CD14-positive monocyte (primary cell): ENCODE results near the gene C1QTNF5. TPM values are rescaled to one million over a fixed set of nuclear protein-coding genes. Genes with fewer than 3 reads are reported as not detected.

Experiments
- DNase-seq, 3 donors: peaks; one replicate each; pipeline ENCODE4 v3.0.0-alpha.2; 2011 to 2022
- H2AFZ ChIP-seq: 2 replicates; pipeline ENCODE4 v1.6.0; 2012; ENCODE audit warnings: mild to moderate bottlenecking, low read depth, low read length, inconsistent platforms; ENCODE audit not compliant: insufficient read depth, poor library complexity, severe bottlenecking
- H3K27ac ChIP-seq, 2 donors: 1 replicate in 1 of 2; 2 replicates in 1 of 2; pipeline ENCODE4 v1.5.1; 2012 to 2013; ENCODE audit warnings: low read length in 2 of 2, control low read depth in 1 of 2, inconsistent platforms in 1 of 2, low read depth in 1 of 2, mild to moderate bottlenecking in 1 of 2
- H3K27me3 ChIP-seq, 2 donors: one replicate each; pipeline versions ENCODE4 v1.6.0 to v1.6.1; 2011 to 2013; ENCODE audit warnings: low read length in 2 of 2; ENCODE audit not compliant: control insufficient read depth in 2 of 2, insufficient read depth in 2 of 2
- H3K36me3 ChIP-seq, 2 donors: replicated peaks in 1 of 2; 1 replicate in 1 of 2; 2 replicates in 1 of 2; pipeline versions ENCODE4 v1.5.1 to v1.6.1; 2012 to 2013; ENCODE audit warnings: low read length in 2 of 2, control low read depth in 1 of 2, inconsistent platforms in 1 of 2, mild to moderate bottlenecking in 1 of 2; ENCODE audit not compliant: insufficient read depth in 2 of 2, control insufficient read depth in 1 of 2
- H3K4me1 ChIP-seq, 2 donors: 1 replicate in 1 of 2; 2 replicates in 1 of 2; pipeline versions ENCODE4 v1.5.1 to v1.6.1; 2012 to 2013; ENCODE audit warnings: low read length in 2 of 2, control low read depth in 1 of 2, inconsistent platforms in 1 of 2, mild to moderate bottlenecking in 1 of 2, moderate library complexity in 1 of 2; ENCODE audit not compliant: insufficient read depth in 2 of 2, control insufficient read depth in 1 of 2
- H3K4me2 ChIP-seq: replicated peaks from 2 replicates; pipeline ENCODE3; 2012; ENCODE audit warnings: low read length, moderate library complexity, mild to moderate bottlenecking; ENCODE audit not compliant: poor library complexity, severe bottlenecking; ENCODE audit errors: extremely low read depth
- H3K4me3 ChIP-seq, 3 experiments: fragments of 200-600 bp in 1 of 3; sonication (generic) in 1 of 3; replicated peaks in 1 of 3; 1 replicate in 2 of 3; 2 replicates in 1 of 3; pipeline ENCODE4 v1.5.1; 2011 to 2013; ENCODE audit warnings: low read length in 3 of 3, mild to moderate bottlenecking in 3 of 3, control low read depth in 2 of 3, low read depth in 2 of 3, inconsistent platforms in 1 of 3, moderate library complexity in 1 of 3
- H3K79me2 ChIP-seq: 2 replicates; pipeline ENCODE4 v1.6.0; 2012; ENCODE audit warnings: mild to moderate bottlenecking, control low read depth, inconsistent platforms, low read length, moderate library complexity; ENCODE audit not compliant: insufficient read depth
- H3K9ac ChIP-seq: 2 replicates; pipeline ENCODE4 v1.6.0; 2017; ENCODE audit warnings: low read length, mild to moderate bottlenecking; ENCODE audit not compliant: insufficient read depth, poor library complexity, severe bottlenecking
- H3K9me3 ChIP-seq, 2 donors: replicated peaks in 1 of 2; 1 replicate in 1 of 2; 2 replicates in 1 of 2; pipeline versions ENCODE4 v1.5.1 to v1.6.1; 2012 to 2013; ENCODE audit warnings: low read length in 2 of 2, control low read depth in 1 of 2; ENCODE audit not compliant: control insufficient read depth in 1 of 2, insufficient read depth in 1 of 2
- H4K20me1 ChIP-seq: 2 replicates; pipeline ENCODE4 v1.6.0; 2012; ENCODE audit warnings: mild to moderate bottlenecking, low read length, control low read depth, moderate library complexity; ENCODE audit not compliant: insufficient read depth
- H3K27ac Mint-ChIP-seq, 7 donors: one replicate each; pipeline ENCODE4 v1.8.0; 2020; ENCODE audit warnings: mild to moderate bottlenecking in 7 of 7, mixed read lengths in 7 of 7, moderate library complexity in 6 of 7, inconsistent platforms in 2 of 7
- H3K27me3 Mint-ChIP-seq, 3 donors: one replicate each; pipeline ENCODE4 v1.8.0; 2021 to 2022; ENCODE audit warnings: low read depth in 3 of 3, mild to moderate bottlenecking in 3 of 3, mixed read lengths in 3 of 3, moderate library complexity in 3 of 3, inconsistent platforms in 1 of 3
- H3K36me3 Mint-ChIP-seq, 2 donors: one replicate each; pipeline ENCODE4 v1.8.0; 2020; ENCODE audit warnings: mixed read lengths in 2 of 2, inconsistent platforms in 1 of 2, mild to moderate bottlenecking in 1 of 2
- H3K4me1 Mint-ChIP-seq: one replicate; pipeline ENCODE4 v1.8.0; 2020; ENCODE audit warnings: mild to moderate bottlenecking, mixed read lengths
- H3K4me3 Mint-ChIP-seq, 2 donors: one replicate each; pipeline ENCODE4 v1.8.0; 2020; ENCODE audit warnings: mild to moderate bottlenecking in 2 of 2, mixed read lengths in 2 of 2, moderate library complexity in 1 of 2
- H3K9me3 Mint-ChIP-seq, 7 donors: one replicate each; pipeline ENCODE4 v1.8.0; 2020 to 2022; ENCODE audit warnings: mixed read lengths in 7 of 7, mild to moderate bottlenecking in 6 of 7, moderate library complexity in 6 of 7, inconsistent platforms in 2 of 7
- WGBS: methylation state at CpG from one replicate; pipeline ENCODE4 v1.1.5; 2013; ENCODE audit warnings: missing lambda C conversion rate; ENCODE audit not compliant: insufficient coverage; 5-methylcytosine and 5-hydroxymethylcytosine counted together
- intact Hi-C, 2 donors: fragments of 100-400 bp; cut with micrococcal nuclease; formaldehyde crosslinking; loops; one replicate each; pipeline versions ENCODE4 v1.15.0 to v1.15.1; 2023
- polyA plus RNA-seq, 3 donors: library from polyadenylated mRNA; depleted of rRNA in 1 of 3; unstranded in 2 of 3; stranded (reverse) in 1 of 3; fragments of 300-500 nt in 2 of 3; fragments of >200 nt in 1 of 3; fragmentation: Illumina TruSeq in 2 of 3; gene quantifications; 1 replicate in 2 of 3; 2 replicates in 1 of 3; pipeline ENCODE4 v1.2.3, GENCODE V29; 2012 to 2021
- TF ChIP-seq, protein P1 (sequence below): fragments of 200-600 bp; IDR thresholded peaks from one replicate; pipeline ENCODE4 v1.8.0; 2022; ENCODE audit warnings: antibody characterized with exemption, mild to moderate bottlenecking

The C1QTNF5 gene
- polyA plus RNA-seq, 3 donors = not detected

GRCh38 chr11:119305556-119306372, 34.9 kb downstream of the C1QTNF5 start:
- peaks cover 73 to 89% of the 10 kb centered on the region in 2 donors for H3K36me3 Mint-ChIP-seq
- TF ChIP-seq, protein P1, sequence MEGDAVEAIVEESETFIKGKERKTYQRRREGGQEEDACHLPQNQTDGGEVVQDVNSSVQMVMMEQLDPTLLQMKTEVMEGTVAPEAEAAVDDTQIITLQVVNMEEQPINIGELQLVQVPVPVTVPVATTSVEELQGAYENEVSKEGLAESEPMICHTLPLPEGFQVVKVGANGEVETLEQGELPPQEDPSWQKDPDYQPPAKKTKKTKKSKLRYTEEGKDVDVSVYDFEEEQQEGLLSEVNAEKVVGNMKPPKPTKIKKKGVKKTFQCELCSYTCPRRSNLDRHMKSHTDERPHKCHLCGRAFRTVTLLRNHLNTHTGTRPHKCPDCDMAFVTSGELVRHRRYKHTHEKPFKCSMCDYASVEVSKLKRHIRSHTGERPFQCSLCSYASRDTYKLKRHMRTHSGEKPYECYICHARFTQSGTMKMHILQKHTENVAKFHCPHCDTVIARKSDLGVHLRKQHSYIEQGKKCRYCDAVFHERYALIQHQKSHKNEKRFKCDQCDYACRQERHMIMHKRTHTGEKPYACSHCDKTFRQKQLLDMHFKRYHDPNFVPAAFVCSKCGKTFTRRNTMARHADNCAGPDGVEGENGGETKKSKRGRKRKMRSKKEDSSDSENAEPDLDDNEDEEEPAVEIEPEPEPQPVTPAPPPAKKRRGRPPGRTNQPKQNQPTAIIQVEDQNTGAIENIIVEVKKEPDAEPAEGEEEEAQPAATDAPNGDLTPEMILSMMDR = no peak
- WGBS = 96% methylated on average over 6 of the region's 7 CpGs

GRCh38 chr11:119303227-119303718, 37.4 kb downstream of the C1QTNF5 start:
- peaks cover 90 to 98% of the 10 kb centered on the region in 2 donors for H3K36me3 Mint-ChIP-seq
- Histone ChIP-seq H3K79me2 (peaks cover 4% of the 10 kb centered on the region), H3K4me1 (no peaks in the 10 kb centered on the region), H3K36me3 (peaks cover 95 to 100% of the 10 kb centered on the region in 2 donors), H3K9ac (no peak overlapping the region), H3K4me3 (no peak overlapping the region), H2AFZ (no peak overlapping the region), H3K27me3 (no peaks in the 10 kb centered on the region), H4K20me1 (peaks cover 91% of the 10 kb centered on the region), H3K9me3 (no peaks in the 10 kb centered on the region), H3K4me2 (no peak overlapping the region), H3K27ac (no peak overlapping the region)
- H3K9me3 Mint-ChIP-seq = no peaks in the 10 kb centered on the region
- intact Hi-C loops = no loop called here
- H3K4me1 Mint-ChIP-seq = no peaks in the 10 kb centered on the region
- no peak overlapping the region for H3K27ac Mint-ChIP-seq
- DNase-seq = no peak
- no peak overlapping the region for H3K4me3 Mint-ChIP-seq
- H3K27me3 Mint-ChIP-seq = peaks cover 0 to 3% (median 0%) of the 10 kb centered on the region in 3 donors
- WGBS = no CpG with 5 or more reads among the region's 5 CpGs
- TF ChIP-seq, protein P1 = no peak

More at GRCh38 chr11:119305556-119306372, 34.9 kb downstream of the C1QTNF5 start:
- no peak for DNase-seq
- H3K9me3 Mint-ChIP-seq = no peaks in the 10 kb centered on the region
- Histone ChIP-seq H3K4me3 (no peak overlapping the region), H4K20me1 (peaks cover 87% of the 10 kb centered on the region), H2AFZ (no peak overlapping the region), H3K4me2 (no peak overlapping the region), H3K9me3 (no peaks in the 10 kb centered on the region), H3K4me1 (no peaks in the 10 kb centered on the region), H3K27me3 (no peaks in the 10 kb centered on the region), H3K36me3 (peaks cover 70 to 89% of the 10 kb centered on the region in 2 donors), H3K9ac (no peak overlapping the region), H3K79me2 (no peaks in the 10 kb centered on the region), H3K27ac (peak overlapping the region in 1 of 2 donors; percentile 4)
- H3K4me3 Mint-ChIP-seq = no peak overlapping the region
- intact Hi-C loops = no loop called here
- peaks cover 1 to 4% (median 3%) of the 10 kb centered on the region in 3 donors for H3K27me3 Mint-ChIP-seq
- no peaks in the 10 kb centered on the region for H3K4me1 Mint-ChIP-seq
- H3K27ac Mint-ChIP-seq = peak overlapping the region in 3 of 7 donors; percentile 13 to 60 (median 21)
